Stimulated activated CD4-positive, alpha-beta T cell treated with anti-CD3 and anti-CD28 coated beads, Interleukin-2, amount 100 ng/mL, for 24 hours (primary cell): ENCODE measurements around the gene CLCF1.

Experiments
- DNase-seq, 2 donors: peaks; one replicate each; pipeline ENCODE4 v3.0.0-alpha.2; 2020

CLCF1 gene

DNA sequence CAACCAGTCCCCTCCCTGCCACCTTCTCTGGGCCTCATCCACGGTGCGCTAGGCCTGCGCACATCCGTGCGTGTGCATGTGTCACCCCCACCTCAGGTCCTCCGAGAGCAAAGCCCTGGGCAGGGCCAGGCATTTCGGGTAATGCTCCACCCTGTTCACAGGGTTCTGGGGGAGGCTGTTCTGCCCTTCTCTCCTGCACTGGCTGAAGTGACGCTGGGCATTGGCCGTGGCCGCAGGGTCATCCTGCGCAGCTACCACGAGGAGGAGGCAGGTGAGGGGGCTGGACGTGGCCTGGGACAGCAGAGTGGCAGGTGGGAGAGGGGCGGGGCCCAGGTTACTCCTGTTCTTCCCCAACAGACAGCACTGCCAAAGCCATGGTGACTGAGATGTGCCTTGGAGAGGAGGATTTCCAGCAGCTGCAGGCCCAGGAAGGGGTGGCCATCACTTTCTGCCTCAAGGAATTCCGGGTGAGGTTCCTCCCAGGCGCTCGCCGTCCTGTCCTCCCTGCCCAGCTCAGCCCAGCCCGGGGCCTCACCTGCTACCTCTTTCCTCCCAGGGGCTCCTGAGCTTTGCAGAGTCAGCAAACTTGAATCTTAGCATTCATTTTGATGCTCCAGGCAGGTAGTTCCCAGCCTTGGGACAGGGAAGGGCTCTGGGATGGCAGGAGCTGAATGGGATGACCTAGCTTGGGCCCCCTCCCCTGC, 22.3 kb upstream of the CLCF1 start:
- DNase-seq: no peak

DNA sequence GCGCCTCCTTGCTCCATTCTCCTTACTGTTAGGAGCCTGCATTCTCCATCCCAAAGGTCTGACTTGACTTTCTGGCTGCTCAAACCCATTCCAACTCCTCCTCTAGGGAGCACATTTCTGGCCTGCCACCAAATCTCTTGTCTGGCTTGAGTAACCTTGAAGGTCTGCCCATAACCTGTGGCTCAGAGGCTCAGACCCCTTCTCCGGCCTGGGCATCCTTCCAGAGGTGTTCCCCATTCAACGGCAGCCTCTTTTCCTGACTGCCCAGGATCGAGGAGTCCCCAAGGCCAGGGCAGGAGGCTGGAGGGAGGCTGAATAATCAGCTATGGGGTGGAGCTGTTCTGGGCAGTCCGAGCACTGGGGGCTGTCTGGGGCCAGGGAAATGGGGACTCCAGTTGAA, 20.6 kb upstream of the CLCF1 start:
- DNase-seq: no peak

DNA sequence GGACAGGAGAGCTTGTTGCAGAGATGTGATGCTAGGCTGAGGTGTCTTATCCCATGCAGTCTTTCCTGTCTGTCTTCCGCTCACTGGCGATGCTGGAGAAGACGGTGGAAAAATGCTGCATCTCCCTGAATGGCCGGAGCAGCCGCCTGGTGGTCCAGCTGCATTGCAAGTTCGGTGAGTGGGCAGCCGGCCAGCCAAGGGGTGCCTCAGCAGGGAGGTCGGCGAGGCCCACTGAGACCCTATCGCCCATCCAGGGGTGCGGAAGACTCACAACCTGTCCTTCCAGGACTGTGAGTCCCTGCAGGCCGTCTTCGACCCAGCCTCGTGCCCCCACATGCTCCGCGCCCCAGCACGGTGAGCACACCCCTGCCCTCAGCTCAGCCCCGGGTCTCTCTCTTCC, 20.0 kb upstream of the CLCF1 start:
- DNase-seq: no peak

DNA sequence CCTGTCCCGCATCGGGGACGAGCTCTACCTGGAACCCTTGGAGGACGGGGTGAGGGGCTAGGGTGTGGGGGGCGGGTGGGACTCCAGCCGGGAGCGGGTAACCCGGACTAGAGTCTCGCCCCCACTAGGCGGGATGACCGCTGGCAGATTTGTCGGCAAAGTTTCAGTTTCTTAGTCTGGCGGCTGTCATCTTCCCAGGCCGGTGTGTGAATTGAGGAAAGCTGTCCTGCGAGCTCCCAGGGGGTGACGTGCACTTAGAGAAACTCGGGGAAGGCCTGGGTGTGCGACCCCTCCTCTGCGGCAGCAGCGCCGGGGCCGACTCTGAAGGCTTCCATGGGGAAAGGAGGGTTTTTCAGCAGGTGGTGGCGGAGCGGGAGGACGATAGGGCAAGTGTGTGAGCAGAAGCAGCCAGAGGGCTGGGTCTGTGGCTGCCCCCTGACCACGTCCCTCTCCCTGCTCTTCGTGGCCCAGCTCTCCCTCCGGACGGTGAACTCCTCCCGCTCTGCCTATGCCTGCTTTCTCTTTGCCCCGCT, 18.9 kb upstream of the CLCF1 start:
- no peak for DNase-seq

DNA sequence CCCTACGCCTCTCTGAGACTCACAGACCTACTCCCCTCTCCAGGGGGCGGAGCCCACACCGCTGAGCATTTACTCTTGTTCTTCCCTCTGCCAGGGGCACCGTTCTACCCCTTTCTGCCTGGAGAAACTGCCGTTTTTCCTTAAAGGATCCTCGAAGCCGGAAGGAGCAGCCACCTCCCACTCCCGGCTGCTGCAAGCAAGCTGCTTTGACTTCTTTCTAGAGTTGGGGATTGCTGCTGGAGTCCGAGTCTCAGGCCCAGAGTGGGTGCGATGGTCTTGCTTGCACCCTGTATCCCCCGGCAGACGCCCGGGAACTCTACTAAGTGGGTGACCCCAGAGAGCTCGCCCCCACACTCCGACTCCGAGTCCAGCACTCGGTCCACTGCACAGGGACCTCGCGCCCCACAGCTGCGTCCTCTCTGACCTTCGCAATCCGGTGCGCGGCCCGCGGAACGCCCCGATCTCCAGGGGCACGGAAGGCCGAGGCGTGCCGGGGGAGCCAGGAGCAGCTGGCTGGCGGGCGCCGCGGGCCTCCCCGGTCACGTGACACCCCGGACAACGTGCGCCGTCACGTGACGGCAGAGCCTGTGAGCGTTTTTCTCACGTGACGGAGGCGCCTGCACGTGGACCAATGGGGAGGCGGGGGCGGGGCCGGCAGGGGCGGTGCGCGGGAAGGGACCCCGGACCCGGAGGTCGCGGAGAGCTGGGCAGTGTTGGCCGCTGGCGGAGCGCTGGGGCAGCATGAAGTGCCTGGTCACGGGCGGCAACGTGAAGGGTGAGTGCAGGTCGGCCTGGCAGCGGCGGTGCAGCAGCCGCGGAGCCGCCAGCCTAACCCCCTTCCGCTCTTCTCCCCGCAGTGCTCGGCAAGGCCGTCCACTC, 18.1 kb upstream of the CLCF1 start, which contains the start of gene RAD9A:
RAD9A (plus strand) TSS at position 683 of the 879 bp plus-strand sequence; CDS start at position 742, 59 bp downstream.
- peak; percentile 93 to 94 for DNase-seq

DNA sequence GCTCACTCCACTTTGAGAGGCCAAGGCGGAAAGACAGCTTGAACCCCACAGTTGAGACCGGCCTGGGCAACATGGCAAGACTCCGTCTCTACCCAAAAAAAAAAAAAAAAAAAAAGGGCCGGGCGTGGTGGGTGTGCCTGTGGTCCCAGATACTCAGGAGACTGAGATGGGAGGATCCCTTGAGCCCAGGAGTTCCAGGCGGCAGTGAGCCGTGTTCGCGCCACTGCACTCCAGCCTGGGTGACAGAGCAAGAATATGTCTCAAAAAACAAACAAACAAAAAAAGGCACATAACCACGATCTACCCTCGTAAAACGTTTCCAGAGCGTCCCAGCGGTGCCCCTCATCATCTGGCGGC, 17.5 kb upstream of the CLCF1 start:
- no peak for DNase-seq

DNA sequence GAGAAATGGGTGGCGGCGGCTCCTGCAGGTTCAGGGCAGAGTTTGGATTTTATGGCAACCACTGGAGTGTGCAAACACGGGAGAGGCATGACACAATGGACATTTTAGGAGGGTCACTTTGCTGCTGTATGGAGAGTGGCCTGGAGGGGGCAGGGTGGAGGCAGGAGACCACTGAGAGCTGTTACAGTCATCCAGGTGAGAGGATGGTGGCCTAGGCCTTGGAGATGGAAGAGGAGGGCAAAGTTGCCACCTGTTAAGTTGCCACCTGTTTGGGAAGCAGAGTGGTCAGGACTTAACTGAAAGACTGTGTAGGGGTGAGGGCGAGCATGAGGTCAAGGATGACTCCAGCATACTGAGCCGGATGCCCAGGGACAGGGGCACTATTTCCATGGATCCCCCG, 16.1 kb upstream of the CLCF1 start:
- peak; percentile 60 to 70 for DNase-seq

DNA sequence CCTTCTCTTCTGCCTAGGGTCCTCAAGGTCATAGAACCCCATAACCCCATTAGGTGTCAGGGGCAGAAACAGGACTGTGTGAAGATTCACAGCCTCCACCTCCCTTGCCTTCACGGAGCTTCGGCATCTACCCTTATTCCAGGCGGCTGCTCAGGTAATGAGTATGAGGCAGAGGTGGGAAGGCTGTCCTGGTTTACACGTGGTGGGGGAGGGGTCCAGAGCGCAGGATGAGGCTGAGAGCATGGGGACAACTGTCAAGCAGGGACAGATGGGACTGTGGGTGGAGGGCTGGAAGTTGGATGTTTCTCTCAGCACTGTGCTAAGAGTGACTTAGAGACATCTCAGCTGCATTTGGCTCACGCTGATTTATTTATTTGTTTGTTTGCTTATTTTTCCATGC, 14.1 kb upstream of the CLCF1 start:
- DNase-seq: no peak

DNA sequence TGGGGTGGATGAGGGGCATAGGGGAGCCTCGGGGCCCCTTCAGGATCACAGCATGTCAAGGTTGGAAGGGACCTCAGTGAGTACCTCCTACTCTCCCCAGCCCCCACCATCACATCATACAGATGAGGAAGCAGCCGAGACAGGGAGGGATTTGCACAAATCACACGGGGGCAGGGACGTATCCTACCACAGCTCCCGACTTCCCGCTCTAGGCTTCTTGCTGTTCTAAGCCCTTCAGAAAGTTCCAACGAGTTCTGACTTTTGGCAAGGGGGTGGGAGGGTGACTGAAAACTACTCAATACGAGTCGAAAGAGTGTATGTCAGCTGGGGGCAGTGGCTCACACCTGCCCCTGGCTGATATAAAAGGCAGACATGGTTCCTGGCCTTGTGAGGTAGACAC, 13.7 kb upstream of the CLCF1 start:
- no peak for DNase-seq

DNA sequence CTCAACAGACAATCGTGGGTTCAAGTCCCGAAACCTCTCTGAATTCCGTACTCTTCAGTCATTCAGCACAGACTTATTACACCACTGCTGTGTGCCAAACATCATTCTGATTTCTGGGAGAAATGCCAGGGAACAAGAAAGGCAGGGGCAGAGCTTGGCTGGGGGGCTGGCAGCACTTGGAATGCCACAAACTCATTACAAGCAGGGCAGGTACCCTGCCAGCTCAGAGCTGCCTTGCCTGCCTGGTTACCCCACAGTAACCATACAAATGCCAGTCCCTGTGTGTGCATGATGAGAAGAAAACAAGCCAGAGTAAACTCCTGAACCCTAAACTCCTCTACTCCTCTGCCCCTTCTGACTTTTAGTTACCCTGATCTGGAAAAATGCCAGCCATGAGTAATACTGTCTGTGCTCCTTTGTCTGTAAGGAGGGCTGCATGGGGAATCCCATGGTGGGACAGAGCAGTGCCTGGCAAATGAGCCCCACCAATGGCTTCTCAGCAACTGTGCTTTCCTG, 11.5 kb upstream of the CLCF1 start:
- no peak for DNase-seq

DNA sequence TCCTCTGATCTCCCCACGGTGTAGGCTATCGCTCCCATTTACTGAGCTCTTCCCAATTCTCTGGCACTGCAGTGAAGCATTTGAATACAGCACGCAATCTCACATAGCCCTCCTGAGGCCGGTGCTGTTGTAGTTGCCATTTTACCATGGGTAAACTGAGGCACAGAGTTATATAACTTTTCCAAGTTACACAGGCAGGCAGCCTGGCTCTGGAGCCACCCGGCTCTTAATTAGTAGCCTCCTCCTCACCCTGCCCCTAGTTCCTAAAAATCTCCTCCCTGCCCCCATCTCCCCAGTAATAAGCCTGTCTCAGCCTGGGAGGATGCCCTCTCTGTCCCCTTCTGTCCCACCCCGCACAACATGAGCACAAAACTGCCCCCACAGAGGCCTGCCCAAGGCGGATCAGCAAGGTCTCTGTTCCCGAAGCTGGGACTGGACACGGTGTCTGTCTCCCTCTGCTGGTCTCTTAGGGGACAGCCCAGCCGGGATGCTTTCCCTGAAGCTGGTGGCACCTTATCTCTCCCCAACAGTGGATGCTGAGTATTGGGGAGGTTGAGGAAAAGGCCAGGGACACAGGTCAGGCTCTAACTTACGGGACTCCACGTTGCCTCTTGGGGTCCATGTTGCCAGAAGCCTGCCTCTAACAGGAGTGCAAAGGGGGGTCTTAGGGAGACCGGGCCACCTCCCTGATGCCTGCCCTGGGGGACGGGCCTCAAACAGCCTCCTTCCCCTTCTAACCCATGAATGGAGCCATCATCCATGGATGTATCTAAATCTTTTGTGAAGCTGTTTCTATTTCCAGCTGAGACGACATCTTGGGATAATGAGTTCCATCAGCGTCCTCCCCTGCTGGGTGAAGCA, 9.1 kb upstream of the CLCF1 start:
- peak; percentile 86 to 87 for DNase-seq

DNA sequence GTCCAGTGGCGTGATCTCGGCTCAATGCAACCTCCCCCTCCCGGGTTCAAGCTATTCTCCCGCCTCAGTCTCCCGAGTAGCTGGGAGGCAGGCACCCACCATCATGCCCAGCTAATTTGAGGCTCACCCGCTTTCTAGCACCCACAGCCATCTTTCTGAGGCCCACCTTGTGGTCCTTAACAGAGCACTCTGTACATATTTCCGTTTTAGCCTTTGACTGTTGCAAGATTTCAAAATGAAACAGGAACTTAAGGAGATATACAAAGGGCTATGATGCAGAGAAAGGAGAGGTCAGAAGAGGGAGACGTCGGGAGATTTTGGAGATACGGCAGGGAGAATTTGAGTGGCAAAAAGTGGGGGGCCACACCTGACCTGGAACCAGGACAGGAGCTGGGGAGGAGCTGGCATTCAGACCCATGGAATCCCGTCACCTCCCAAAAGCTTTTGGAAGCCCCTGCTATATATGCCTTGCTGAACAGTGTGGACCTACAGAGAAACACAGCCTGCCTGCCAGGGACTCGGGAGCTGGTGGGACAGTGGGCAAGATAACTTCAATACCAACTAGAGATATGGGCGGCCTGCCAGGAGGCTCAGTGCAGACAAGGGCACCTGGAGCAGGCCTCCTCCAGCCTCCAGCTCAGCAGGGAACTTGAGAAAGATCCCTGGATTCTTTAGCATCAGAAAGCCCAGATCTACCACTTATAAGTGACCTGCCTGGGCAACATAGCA, 8.0 kb upstream of the CLCF1 start:
- DNase-seq: no peak

DNA sequence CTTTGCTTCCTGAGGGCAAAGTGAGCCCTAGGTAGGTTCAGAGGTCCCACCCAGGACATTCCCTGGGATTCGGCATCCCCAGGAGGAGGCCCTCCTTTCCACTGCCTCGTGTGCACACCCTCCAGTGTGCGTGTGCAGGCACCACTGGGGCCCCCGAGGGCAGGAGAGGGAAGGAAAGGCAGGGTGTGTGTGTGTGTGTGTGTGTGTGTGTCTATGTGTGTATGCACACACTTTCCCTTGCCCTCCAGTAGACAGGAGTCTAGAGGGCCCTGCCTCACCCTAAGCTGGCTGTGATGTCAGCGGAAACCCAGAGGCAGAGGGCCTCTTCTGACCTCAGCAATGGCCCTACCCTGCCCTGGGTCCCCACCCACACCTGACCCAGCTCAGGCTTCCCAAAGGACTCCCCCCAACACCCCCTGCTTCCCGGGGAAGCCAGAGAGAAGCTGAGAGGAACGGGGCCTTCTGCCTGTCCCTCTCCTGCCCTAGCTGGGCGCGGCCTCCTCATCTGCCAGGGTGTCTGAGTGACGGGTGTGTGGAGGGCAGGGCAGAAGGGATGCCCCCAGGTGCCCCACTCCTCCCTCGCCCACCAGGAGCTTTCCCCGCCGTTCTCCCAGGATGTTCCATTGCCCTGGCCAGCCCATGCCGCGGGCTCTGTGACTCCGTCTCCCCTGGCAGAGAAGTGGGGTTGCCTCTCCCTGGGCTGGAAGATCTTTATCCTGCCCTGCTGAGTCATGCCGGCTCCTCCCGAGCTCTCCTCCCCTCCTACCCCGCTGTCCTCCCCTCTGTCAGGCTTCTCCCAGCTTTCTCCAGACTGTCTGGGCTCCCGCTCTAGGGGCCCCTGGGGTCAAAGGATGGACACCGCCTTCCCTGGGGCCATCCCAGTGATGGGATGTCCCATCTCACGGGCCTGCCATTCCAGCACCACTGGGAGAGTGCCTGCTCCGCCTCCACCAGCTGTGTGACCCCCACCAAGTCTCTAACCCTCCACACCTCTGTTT, 6.0 kb upstream of the CLCF1 start:
- DNase-seq: no peak

DNA sequence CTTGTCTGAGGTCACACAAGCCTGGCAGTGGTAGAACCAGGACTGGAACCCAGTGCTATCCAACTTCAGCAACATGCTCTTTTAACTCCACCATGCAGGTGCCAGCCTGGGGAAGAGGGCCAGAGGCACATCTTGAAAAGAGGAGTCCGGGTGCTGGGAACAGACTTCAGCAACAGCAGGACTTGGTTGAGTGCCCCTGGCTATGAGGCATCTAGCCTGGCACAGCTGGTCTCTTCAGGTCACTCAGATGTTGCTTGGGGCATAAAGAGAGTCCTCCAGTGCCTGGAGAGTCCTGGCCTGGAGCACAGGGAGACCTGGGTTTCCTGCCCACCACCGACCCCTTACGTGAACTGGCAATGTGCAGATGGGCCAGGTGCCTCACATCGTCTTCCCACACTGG, 5.1 kb upstream of the CLCF1 start:
- DNase-seq: no peak

DNA sequence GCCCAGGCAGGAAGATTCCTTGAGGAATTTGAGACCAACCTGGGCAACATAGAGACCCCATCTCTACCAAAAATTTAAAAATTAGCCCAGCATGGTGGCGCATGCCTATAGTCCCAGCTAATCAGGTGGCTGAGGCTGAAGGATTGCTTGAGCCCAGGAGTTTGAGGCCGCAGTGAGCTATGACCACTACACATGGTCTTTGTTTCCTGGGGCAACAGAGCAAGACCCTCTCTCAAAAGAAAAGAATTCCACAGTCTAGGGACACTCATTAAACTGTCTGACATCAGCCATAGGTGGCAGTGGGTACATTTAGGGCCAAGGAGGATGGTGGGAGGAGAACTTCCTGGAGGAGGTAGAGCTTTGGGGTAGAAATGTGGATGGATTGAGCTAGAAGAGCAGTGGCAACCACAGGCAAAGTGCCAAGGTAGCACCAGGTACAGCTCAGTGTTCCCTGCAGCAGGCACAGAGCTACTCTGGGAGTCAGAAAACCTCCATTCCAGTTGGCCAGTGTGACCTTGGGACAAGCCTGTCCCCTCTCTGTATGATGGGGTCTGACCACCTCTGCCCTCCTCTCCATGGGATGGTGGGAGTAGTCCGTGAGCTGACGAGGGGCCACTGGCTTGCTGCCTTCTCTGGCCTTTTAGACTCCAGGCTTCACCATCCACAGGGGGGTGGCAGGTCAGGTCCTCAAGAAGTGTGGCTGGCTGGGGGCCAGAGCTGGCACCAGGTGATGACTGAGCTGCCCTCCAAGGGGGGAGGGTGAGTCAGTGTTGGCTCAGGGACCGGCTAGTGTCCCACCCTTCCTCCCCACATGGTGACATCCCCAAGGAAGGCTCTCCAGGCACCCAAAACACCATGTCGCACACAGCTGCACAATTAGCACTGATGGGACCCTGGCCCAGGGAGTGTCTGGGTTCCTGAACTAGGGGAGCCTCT, 3.7 kb upstream of the CLCF1 start:
- DNase-seq: no peak

DNA sequence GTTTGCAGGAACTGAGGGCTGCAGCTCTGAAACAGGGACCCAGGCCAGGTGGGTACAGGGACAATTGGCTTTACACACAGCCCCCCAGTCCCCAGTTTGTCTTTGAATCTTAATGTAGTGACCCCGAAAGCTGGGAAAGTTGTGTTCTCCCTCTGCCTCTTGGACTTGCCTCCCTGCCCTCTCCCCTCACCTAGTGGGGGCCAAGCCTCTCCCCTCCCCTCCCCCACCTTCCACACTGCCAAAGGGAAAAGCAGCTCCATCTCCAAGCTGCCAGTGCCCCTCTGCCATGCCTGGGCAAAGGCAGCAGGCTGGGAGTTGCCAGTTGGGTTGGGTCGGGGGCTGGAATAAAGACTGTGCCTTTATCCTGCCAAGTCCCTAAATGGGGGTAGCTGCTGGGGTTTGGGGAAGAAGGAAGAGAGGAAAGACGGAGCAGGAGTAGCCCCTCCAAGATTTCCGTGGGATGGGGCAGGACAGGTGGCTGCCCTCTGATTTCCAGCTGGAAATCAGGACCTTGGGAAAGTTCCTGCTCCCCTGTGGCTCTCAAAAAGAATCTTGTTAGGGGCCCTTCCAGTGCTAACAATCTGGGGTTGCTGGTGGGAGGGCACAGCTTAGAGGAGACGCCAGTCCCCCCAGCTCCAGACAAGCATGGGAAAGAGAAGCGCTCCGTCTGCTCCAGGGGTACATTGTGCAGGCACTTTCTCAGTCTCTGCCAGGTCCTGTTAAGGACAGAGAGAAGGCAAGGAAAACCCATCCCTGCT, 2.8 kb upstream of the CLCF1 start:
- no peak for DNase-seq

DNA sequence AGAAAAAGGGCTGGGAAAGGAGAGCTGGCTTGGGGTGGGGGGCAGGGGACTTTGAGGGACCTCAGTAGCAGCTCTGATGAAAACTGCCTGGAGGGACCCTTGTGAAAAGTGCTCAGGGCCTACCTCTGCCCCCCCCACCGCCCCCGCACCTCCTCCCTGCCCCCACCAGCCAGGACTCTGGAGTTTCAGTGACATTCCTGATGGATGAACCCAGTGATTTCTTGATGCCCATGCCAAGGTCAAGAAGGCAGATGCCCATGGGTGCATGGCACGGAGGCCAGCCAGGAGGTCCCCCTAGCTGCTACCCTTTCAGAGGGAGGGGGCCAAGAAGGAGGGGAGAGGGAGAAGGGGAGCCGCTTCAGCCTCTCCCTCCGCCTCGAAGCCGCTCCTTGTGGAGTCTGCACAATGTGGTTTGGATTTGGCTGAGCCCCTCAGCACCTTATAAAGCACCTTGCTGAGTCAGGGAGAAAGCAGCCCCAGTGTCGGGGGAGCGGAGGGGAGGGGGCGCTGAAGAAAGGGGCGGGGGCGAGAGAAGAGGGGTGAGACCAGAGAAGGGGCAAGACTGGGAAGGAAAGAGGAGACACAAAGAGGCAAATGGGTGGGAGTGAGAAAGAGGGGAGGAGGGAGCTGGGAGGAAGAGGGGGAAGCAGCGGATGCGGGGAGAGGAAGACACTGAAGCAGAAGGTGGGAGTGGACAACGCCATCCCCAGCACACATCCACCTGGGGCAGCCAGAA, 2.1 kb upstream of the CLCF1 start:
- DNase-seq: no peak
